Measurements from ENCODE around the gene HMGB1. TPM values are rescaled to one million over a fixed set of nuclear protein-coding genes. Genes with fewer than 3 reads are reported as not detected.

Gene HMGB1
- total and polyA plus RNA-seq, 5 experiments from 2014 or later, result 363 to 703 (median 468) TPM

DNA sequence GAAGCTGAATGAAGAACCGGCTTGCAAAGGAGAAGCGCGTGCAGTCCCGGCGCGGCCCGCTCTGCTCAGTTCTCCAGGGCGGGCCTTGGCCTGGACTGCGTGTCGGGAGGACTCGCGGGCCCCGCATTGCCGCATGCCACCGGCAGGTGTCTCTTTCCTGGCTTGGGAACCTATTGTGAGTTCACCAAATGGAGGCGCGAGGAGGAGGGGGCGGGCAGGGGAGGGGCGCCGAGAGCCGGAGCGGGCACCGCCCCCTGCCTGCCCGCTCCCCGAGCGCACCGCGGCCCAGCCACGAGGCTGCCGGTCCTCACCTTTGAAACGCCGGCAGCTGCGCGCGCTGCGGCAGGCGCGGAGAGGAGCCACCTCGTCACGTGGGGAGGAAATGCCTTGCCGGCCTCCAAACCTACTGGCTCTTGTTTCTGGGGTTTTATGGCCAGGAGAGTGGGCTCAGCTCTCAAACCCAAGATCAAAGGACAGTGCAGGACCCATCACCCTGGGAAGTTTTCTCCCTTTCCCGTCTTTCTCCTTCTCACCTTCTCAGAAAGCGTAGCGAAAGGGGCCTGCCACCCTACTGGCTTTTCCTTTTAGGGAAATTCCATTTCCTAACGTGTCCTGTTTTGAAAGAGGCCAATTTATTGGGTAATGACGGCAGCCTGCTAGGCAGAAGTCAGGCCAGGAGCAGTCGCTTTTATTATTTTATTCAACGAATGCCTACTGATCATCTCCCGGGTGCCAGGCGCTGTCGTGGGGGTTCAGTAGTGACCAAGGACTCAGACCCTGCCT is 57.2 kb downstream of the HMGB1 start:
- H3K27ac Mint-ChIP-seq, result peak overlapping the region; percentile 72 to 92 (median 82)
- H3K36me3 Mint-ChIP-seq, result no peaks in the 10 kb centered on the region
- H3K4me1 Mint-ChIP-seq, result peaks cover 14 to 41% (median 35%) of the 10 kb centered on the region in 4 donors
- ATAC-seq (peak; percentile 92 to 93), DNase-seq (peak; percentile 78 to 93 (median 86))
- H3K27me3 Mint-ChIP-seq, result no peaks in the 10 kb centered on the region
- POLR2A ChIA-PET, result interaction anchor here (0.9 to 3.2 kb wide), 10 partner anchors 10 to 209 kb away, joined by 3 to 41 read pairs (median 6); partner anchors contain the start of genes UBE2L5 and USPL1
- no peaks in the 10 kb centered on the region for H3K9me3 Mint-ChIP-seq
- peak overlapping the region; percentile 62 to 81 (median 74) for H3K4me3 Mint-ChIP-seq

DNA sequence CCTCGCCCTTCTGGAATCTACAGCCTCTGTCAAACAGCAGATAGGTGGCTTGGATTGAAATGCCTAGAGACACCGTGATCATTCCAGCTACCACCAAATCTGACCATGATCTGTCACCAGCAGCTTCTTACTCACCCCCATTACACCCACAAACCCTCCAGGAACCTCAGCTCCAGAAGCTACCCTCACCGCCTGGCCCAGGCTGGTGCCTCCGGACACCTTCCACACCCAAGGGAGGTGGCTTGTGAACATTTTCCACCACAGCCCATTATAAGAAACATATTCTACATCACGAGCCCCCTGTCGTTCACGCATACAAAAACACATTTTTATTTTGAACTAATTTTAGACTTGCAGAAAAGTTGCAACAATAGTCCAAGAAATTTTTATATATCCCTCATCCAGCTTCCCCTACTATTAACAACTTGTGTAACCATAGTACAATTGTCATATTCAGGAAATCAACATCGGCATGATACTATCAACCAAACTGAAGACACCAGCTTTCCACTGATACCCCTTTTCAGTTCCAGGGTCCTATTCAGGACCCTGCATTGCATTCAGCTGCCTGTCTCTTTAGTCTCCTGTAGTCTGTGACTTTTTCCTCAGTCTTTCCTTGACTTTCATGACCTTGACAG is 58.8 kb downstream of the HMGB1 start:
- Mint-ChIP-seq H3K27ac (peak overlapping the region in 7 of 10 donors; percentile 12 to 81 (median 51)), H3K27me3 (no peaks in the 10 kb centered on the region), H3K4me3 (peak overlapping the region in 5 of 10 donors; percentile 20 to 43 (median 32)), H3K36me3 (no peaks in the 10 kb centered on the region), H3K4me1 (peaks cover 11 to 35% (median 31%) of the 10 kb centered on the region in 4 donors), H3K9me3 (no peaks in the 10 kb centered on the region)
- ATAC-seq (no peak), DNase-seq (no peak)
- POLR2A ChIA-PET, result interaction anchor here (0.7 to 3.2 kb wide), 7 partner anchors 9 to 88 kb away, joined by 3 to 41 read pairs (median 5); no protein-coding TSS in a partner anchor

Other genes with a start within 250 kb of the HMGB1 start
- 1 to 10 TPM; 1.5 to 1.7 TPM for gene KATNAL1, start 158.4 kb downstream of the HMGB1 start, total RNA-seq
- gene KATNAL1, start 158.4 kb downstream of the HMGB1 start, polyA plus RNA-seq, result under 1 TPM; 0.25 to 0.95 (median 0.61) TPM
- not detected for gene UBE2L5, start 43.4 kb downstream of the HMGB1 start, total RNA-seq
- gene UBE2L5, start 43.4 kb downstream of the HMGB1 start, polyA plus RNA-seq, result not detected
- 10 to 100 TPM; 29.2 to 31.1 TPM for gene USPL1, start 152.0 kb upstream of the HMGB1 start, total RNA-seq
- 10 to 100 TPM; 13.4 to 17.6 (median 14.2) TPM for gene USPL1, start 152.0 kb upstream of the HMGB1 start, polyA plus RNA-seq

Data from naive thymus-derived CD8-positive, alpha-beta T cell (primary cell).